ENCODE measurements around the gene PLCG2.

- TF ChIP-seq CTCF (IDR thresholded peaks at IDR 0.05; ENCODE audit: insufficient read depth, low read length) = no peak
- TF ChIP-seq POLR2AphosphoS5 (IDR thresholded peaks at IDR 0.05; ENCODE audit: low read depth) = no peak
Measured at GRCh38 chr16:81841722-81842121, 62.6 kb downstream of the PLCG2 start.
